GM18520 (cell line): Measurements from ENCODE around the gene SURF6.
"Not testable (repeated sequence)": the region's sequence is repeated elsewhere in the genome, so short reads cannot be mapped to it uniquely, and the experiment has no call there.

Experiments used
- ATAC-seq: cut with Tn5 transposase; IDR thresholded peaks from one replicate; pipeline ENCODE4 v1.9.1; 2021; ENCODE audit not compliant: unreplicated experiment

Gene SURF6

DNA sequence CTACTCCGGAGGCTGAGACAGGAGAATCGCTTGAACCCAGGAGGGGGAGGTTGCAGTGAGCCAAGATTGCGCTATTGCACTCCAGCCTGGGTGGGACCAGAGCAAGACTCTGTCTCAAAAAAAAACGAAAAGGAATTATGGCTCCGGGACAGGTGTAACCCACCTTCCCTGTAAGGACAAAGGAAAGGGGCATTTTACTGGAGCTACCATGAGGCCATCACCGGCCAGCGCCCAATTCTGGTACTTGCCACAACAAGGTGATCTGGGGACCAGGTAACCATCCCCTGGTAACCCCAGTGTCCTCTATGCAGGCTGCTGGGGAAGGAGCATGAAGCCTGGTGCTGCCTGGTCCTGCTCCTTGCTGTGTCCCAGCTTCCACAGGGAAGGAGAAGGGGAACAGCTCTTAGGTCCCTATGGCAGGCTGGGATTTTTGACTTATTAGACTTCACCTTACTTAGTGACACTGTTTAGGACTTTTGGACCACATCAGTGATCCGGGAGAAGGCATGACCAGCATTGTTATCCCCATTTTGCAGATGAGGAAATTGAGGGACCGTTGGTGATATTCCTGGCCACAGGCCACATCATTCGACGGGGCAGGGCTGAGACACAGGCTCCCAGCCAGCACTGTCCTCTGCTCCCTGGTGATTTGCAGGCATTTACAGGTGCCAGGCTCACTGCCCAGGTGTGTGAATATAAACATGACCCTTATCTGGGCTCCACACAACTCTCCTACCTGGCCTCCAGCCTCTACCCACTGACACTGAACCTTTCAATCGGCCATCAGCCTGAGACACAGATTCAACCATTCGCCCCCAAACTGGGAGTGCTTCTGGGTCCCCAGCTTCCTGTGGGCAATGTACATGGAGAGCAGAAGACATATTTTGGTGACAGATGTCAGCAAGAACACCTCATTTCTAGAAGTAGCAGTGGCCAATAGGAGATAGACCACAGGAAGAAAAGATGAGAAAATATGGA, 34.4 kb downstream of the SURF6 start:
- no peak for ATAC-seq

- ATAC-seq: not testable (repeated sequence)
Measured at GRCh38 chr9:133299996-133300395, 36.0 kb downstream of the SURF6 start.

DNA sequence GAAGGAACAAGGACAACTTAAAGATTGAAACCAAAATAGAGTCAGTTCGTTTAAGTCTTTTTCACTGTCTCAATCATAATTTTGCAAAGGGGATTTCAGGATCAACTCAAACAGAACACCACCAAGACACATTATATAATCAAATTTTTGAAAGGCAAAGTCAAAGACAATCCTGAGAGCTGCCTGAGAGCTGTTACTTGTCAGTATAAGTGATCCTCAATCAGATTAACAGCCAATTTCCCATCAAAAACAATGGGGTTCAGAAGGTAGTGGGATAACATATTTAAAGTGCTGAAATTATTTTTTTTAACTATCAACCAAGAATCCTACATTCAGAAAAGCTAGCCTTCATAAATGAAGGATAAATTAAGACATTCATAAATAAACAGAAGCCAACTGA, 41.7 kb downstream of the SURF6 start:
- ATAC-seq: no peak

DNA sequence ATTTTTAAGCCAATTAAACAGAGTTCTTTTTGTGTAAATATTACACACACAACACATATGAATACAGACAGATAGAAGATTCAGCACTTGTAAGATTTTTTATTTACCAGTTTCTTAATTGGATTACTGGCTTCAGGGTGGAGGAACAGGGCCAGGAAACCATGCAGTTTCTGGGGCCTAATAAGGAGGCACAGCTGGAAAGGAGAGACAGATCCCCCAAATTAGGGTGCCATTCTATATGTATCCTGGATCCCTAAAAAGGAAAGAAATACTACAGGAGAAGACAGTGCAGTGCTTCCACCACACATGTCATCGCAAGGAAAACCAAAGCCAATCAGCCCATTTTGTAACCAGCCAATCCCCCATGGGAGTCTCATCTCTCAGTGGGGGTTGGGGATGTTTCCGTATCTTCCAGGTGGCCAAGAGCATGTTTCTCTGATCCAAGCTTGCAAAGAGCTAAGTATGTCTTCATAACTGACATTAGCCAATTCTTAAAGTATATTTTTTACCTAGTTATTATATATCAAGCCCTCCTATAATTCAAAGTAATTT, 45.2 kb downstream of the SURF6 start:
- ATAC-seq: no peak

- no peak for ATAC-seq
Measured at GRCh38 chr9:133286523-133286922, 49.5 kb downstream of the SURF6 start.

DNA sequence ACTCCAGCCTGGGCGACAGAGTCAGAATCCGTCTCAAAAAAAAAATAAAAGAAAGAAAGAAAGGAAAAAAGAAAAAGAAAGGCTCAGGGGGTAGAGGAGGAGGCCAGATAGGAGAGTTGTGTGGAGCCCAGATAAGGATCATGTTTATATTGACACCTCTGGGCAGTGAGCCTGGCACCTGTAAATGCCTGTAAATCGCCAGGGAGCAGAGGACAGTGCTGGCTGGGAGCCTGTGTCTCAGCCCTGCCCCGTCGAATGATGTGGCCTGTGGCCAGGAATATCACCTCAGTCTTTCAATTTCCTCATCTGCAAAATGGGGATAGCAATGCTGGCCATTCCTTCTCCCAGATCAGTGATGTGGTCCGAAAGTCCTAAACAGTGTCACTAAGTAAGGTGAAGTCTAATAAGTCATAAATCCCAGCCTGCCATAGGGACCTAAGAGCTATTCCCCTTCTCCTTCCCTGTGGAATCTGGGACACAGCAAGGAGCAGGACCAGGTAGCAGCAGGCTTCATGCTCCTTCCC, 50.7 kb downstream of the SURF6 start:
- no peak for ATAC-seq

DNA sequence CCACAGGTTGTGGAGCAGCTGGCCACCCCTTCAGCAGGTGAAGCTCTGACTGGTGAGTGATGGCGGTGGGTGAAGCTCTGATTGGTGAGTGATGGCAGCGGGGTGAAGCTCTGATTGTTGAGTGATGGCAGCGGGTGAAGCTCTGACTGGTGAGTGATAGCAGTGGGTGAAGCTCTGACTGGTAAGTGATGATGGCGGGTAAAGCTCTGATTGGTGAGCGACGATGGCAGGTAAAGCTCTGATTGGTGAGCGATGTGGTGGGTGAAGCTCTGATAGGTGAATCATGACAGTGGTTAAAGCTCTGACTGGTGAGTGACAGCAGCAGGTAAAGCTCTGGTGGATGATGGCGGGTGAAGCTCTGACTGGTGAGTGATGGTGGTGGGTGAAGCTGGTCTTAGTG, 51.6 kb downstream of the SURF6 start:
- no peak for ATAC-seq

DNA sequence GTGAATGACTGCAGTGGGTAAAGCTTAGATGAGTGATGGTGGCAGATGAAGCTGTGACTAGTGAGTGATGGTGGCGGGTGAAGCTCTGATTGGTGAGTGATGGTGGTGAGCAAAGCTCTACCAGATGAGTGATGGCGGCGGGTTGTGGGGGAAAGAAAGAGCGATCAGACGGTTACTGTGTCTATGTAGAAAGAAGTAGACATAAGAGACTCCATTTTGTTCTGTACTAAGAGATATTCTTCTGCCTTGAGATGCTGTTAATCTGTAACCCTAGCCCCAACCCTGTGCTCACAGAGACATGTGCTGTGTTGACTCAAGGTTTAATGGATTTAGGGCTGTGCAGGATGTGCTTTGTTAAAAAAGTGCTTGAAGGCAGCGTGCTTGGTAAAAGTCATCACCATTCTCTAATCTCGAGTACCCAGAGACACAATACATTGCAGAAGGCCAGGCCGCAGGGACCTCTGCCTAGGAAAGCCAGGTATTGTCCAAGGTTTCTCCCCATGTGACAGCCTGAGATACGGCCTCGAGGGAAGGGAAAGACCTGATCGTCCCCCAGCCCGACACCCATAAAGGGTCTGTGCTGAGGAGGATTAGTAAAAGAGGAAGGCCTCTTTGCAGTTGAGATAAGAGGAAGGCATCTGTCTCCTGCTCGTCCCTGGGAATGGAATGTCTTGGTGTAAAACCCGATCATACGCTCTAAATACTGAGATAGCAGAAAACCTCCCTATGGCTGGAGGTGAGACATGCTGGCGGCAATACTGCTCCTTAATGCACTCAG, 52.5 kb downstream of the SURF6 start:
- ATAC-seq: not testable (repeated sequence)

- no peak for ATAC-seq
Measured at GRCh38 chr9:133282464-133283238, 53.3 kb downstream of the SURF6 start.

- ATAC-seq: no peak
Measured at GRCh38 chr9:133280392-133280791, 55.6 kb downstream of the SURF6 start.
